DND-41 (cell line): Measurements from ENCODE around the gene LCTL.

Source experiments
- ATAC-seq: fragments of 200-7000 bp; cut with Tn5 transposase; 3 replicates; pipeline ENCODE4 v1.9.1; 2021; ENCODE audit warnings: low read depth; ENCODE audit not compliant: insufficient read depth
- DNase-seq: peaks from one replicate; pipeline ENCODE4 v3.0.0-alpha.2; 2020
- H2AFZ ChIP-seq: 2 replicates; pipeline ENCODE4 v1.6.0; 2012; ENCODE audit warnings: low read depth, low read length
- H3K27ac ChIP-seq: 2 replicates; pipeline ENCODE4 v1.5.1; 2012; ENCODE audit warnings: low read length, inconsistent platforms
- H3K27me3 ChIP-seq: fragments of 200-600 bp; sonication (generic); 2 replicates; pipeline ENCODE4 v1.6.0; 2012; ENCODE audit warnings: low read length, mild to moderate bottlenecking, inconsistent platforms; ENCODE audit not compliant: insufficient read depth, poor library complexity
- H3K36me3 ChIP-seq: 2 replicates; pipeline ENCODE4 v1.5.1; 2012; ENCODE audit warnings: low read length, inconsistent platforms; ENCODE audit not compliant: insufficient read depth
- H3K4me1 ChIP-seq: 2 replicates; pipeline ENCODE4 v1.5.1; 2012; ENCODE audit warnings: mild to moderate bottlenecking, low read length; ENCODE audit not compliant: insufficient read depth
- H3K4me2 ChIP-seq: 2 replicates; pipeline ENCODE4 v1.6.0; 2012; ENCODE audit warnings: mild to moderate bottlenecking, moderate library complexity, low read length, inconsistent platforms; ENCODE audit not compliant: insufficient read depth
- H3K4me3 ChIP-seq, 2 experiments: fragments of 200-600 bp in 1 of 2; shearing (Covaris generic) in 1 of 2; 2 replicates each; pipeline ENCODE4 v1.5.1; 2012 to 2016; ENCODE audit warnings: inconsistent platforms in 2 of 2, low read length in 2 of 2, mild to moderate bottlenecking in 2 of 2, low read depth in 1 of 2, moderate library complexity in 1 of 2
- H3K79me2 ChIP-seq: 2 replicates; pipeline ENCODE4 v1.6.0; 2012; ENCODE audit warnings: low read length, inconsistent platforms; ENCODE audit not compliant: insufficient read depth
- H3K9ac ChIP-seq: 2 replicates; pipeline ENCODE4 v1.6.0; 2012; ENCODE audit warnings: low read depth, mild to moderate bottlenecking, inconsistent platforms, low read length, moderate library complexity
- H3K9me3 ChIP-seq: 2 replicates; pipeline ENCODE4 v1.5.1; 2012; ENCODE audit warnings: low read length, moderate library complexity, mild to moderate bottlenecking, inconsistent platforms; ENCODE audit not compliant: insufficient read depth, severe bottlenecking
- H4K20me1 ChIP-seq: 2 replicates; pipeline ENCODE4 v1.6.0; 2012; ENCODE audit warnings: low read length; ENCODE audit not compliant: insufficient read depth
- CTCF ChIP-seq: IDR thresholded peaks from 2 replicates; pipeline ENCODE4 v1.5.1; 2012; ENCODE audit warnings: borderline replicate concordance, low read length, moderate library complexity, mild to moderate bottlenecking; ENCODE audit not compliant: poor library complexity, severe bottlenecking; ENCODE audit errors: extremely low read depth
- EZH2 ChIP-seq: IDR thresholded peaks from 3 replicates; pipeline ENCODE4 v1.6.1; 2012; ENCODE audit warnings: borderline replicate concordance, low read depth, mild to moderate bottlenecking, moderate library complexity, low read length, inconsistent platforms; ENCODE audit not compliant: severe bottlenecking

The LCTL gene

GRCh38 chr15:66523926-66524325 lies 41.9 kb downstream of the LCTL start:
- H3K27me3 ChIP-seq: no peaks in the 10 kb centered on the region
- H3K27ac ChIP-seq: no peak overlapping the region
- H3K36me3 ChIP-seq: peaks cover 64% of the 10 kb centered on the region
- no peak overlapping the region for H3K9ac ChIP-seq
- H3K4me1 ChIP-seq: no peaks in the 10 kb centered on the region
- H2AFZ ChIP-seq: no peak overlapping the region
- ATAC-seq (no peak), DNase-seq (no peak)
- H3K4me2 ChIP-seq: no peak overlapping the region
- no peak overlapping the region for H3K4me3 ChIP-seq
- H3K9me3 ChIP-seq: no peaks in the 10 kb centered on the region
- H4K20me1 ChIP-seq: no peaks in the 10 kb centered on the region
- H3K79me2 ChIP-seq: peaks cover 2% of the 10 kb centered on the region; the same call in 1 of the 2 replicates
- TF ChIP-seq CTCF (no peak), EZH2 (no peak)

GRCh38 chr15:66515901-66516322 lies 49.9 kb downstream of the LCTL start:
- Histone ChIP-seq H2AFZ (no peak overlapping the region), H3K9ac (no peak overlapping the region), H3K4me1 (no peaks in the 10 kb centered on the region), H3K27me3 (no peaks in the 10 kb centered on the region), H3K36me3 (peaks cover 51% of the 10 kb centered on the region), H3K9me3 (no peaks in the 10 kb centered on the region), H3K4me3 (no peak overlapping the region), H3K79me2 (0 out of 2 replicates have a peak, but pooled peaks cover under 1% of the 10 kb centered on the region), H3K27ac (no peak overlapping the region), H3K4me2 (no peak overlapping the region), H4K20me1 (no peaks in the 10 kb centered on the region)
- DNase-seq (no peak), ATAC-seq (no peak)
- TF ChIP-seq CTCF (no peak), EZH2 (no peak)

GRCh38 chr15:66514586-66514985 lies 51.2 kb downstream of the LCTL start:
- peaks cover 4% of the 10 kb centered on the region; the same call in 1 of the 2 replicates for H3K79me2 ChIP-seq
- H3K9ac ChIP-seq: no peak overlapping the region
- no peak for DNase-seq
- H3K9me3 ChIP-seq: no peaks in the 10 kb centered on the region
- no peaks in the 10 kb centered on the region for H4K20me1 ChIP-seq
- H2AFZ ChIP-seq: no peak overlapping the region
- no peak for ATAC-seq
- no peaks in the 10 kb centered on the region for H3K27me3 ChIP-seq
- H3K4me2 ChIP-seq: no peak overlapping the region
- no peak overlapping the region for H3K4me3 ChIP-seq
- no peaks in the 10 kb centered on the region for H3K4me1 ChIP-seq
- H3K36me3 ChIP-seq: peaks cover 47% of the 10 kb centered on the region
- no peak overlapping the region for H3K27ac ChIP-seq
- TF ChIP-seq CTCF (no peak), EZH2 (no peak)
